Liver (tissue), 9 donors: Measurements from ENCODE around the gene DDX39A. TPM values are rescaled to one million over a fixed set of nuclear protein-coding genes. Genes with fewer than 3 reads are reported as not detected.
"Not testable (repeated sequence)": the region's sequence is repeated elsewhere in the genome, so short reads cannot be mapped to it uniquely, and the experiment has no call there.

Source experiments
- DNase-seq: peaks from one replicate; pipeline ENCODE4 v3.0.0-alpha.2; 2017; ENCODE audit warnings: low spot score
- H3K27ac ChIP-seq, 2 donors: one replicate each; pipeline ENCODE4 v1.7.0; 2013; ENCODE audit warnings: inconsistent platforms in 2 of 2, low read length in 2 of 2, control low read depth in 1 of 2, low read depth in 1 of 2, mild to moderate bottlenecking in 1 of 2
- H3K27me3 ChIP-seq, 4 donors: one replicate each; pipeline versions ENCODE4 v1.6.1 to v1.7.0; 2013; ENCODE audit warnings: low read length in 3 of 4, inconsistent platforms in 1 of 4, mild to moderate bottlenecking in 1 of 4, moderate library complexity in 1 of 4; ENCODE audit not compliant: control insufficient read depth in 4 of 4, insufficient read depth in 4 of 4
- H3K36me3 ChIP-seq, 4 donors: one replicate each; pipeline versions ENCODE4 v1.6.1 to v1.7.0; 2013; ENCODE audit warnings: low read length in 3 of 4, mild to moderate bottlenecking in 3 of 4, low read depth in 1 of 4, moderate library complexity in 1 of 4; ENCODE audit not compliant: control insufficient read depth in 4 of 4, insufficient read depth in 3 of 4
- H3K4me1 ChIP-seq, 4 donors: one replicate each; pipeline versions ENCODE4 v1.6.1 to v1.7.0; 2013; ENCODE audit warnings: low read length in 3 of 4, mild to moderate bottlenecking in 3 of 4, moderate library complexity in 1 of 4; ENCODE audit not compliant: control insufficient read depth in 4 of 4, insufficient read depth in 4 of 4
- H3K4me3 ChIP-seq, 3 donors: one replicate each; pipeline versions ENCODE4 v1.6.1 to v1.7.0; 2013; ENCODE audit warnings: low read length in 3 of 3, control low read depth in 1 of 3, low read depth in 1 of 3, mild to moderate bottlenecking in 1 of 3
- H3K9ac ChIP-seq, 2 donors: one replicate each; pipeline ENCODE4 v1.7.0; 2013; ENCODE audit warnings: low read length in 2 of 2, mild to moderate bottlenecking in 2 of 2, moderate library complexity in 2 of 2, control low read depth in 1 of 2, low read depth in 1 of 2
- H3K9me3 ChIP-seq, 4 donors: one replicate each; pipeline versions ENCODE4 v1.6.1 to v1.7.0; 2013; ENCODE audit warnings: low read length in 3 of 4; ENCODE audit not compliant: control insufficient read depth in 4 of 4
- EGR1 ChIP-seq, 2 donors: IDR thresholded peaks; 2 replicates each; pipeline ENCODE4 v1.6.1; 2016 to 2018; ENCODE audit warnings: antibody characterized with exemption in 2 of 2, low read depth in 2 of 2
- FOXA2 ChIP-seq: IDR thresholded peaks from 2 replicates; pipeline ENCODE4 v1.6.1; 2016; ENCODE audit warnings: antibody characterized with exemption
- JUND ChIP-seq, 2 donors: IDR thresholded peaks; 2 replicates each; pipeline ENCODE4 v1.6.1; 2016; ENCODE audit warnings: antibody characterized with exemption in 2 of 2
- NR2F2 ChIP-seq: IDR thresholded peaks from 2 replicates; pipeline ENCODE4 v1.6.1; 2016; ENCODE audit warnings: antibody characterized with exemption
- RAD21 ChIP-seq, 2 donors: IDR thresholded peaks; 2 replicates each; pipeline ENCODE4 v1.6.1; 2016; ENCODE audit warnings: antibody characterized with exemption in 2 of 2, mild to moderate bottlenecking in 2 of 2
- RXRA ChIP-seq, 2 donors: IDR thresholded peaks; 2 replicates each; pipeline ENCODE4 v1.6.1; 2017 to 2018; ENCODE audit warnings: antibody characterized with exemption in 2 of 2, mild to moderate bottlenecking in 1 of 2
- TAF1 ChIP-seq: conservative IDR thresholded peaks from 2 replicates; pipeline ENCODE4 v1.6.1; 2016; ENCODE audit warnings: antibody characterized with exemption, mild to moderate bottlenecking
- YY1 ChIP-seq: IDR thresholded peaks from 2 replicates; pipeline ENCODE4 v1.6.1; 2016; ENCODE audit warnings: antibody characterized with exemption, mild to moderate bottlenecking
- WGBS: extraction: QIAGEN DNeasy Blood & Tissue Kit; methylation state at CpG from one replicate; pipeline ENCODE4 v1.1.7; 2013; 5-methylcytosine and 5-hydroxymethylcytosine counted together
- polyA plus RNA-seq, 2 donors: library from polyadenylated mRNA; stranded (reverse) in 1 of 2; unstranded in 1 of 2; fragments of 200-250 nt in 1 of 2; fragments of >200 nt in 1 of 2; fragmentation: Nextera tagmentation in 1 of 2; extraction: Ambion mirVana in 1 of 2; gene quantifications; one replicate each; pipeline versions ENCODE4 v1.2.1 to v1.2.3, GENCODE V29; 2013 to 2015
- total RNA-seq, 2 donors: library from RNA; depleted of rRNA; stranded (reverse); fragments of >200 nt; gene quantifications; one replicate each; pipeline ENCODE4 v1.2.3, GENCODE V29; 2014
- TF ChIP-seq, protein P1 (sequence below): IDR thresholded peaks from 2 replicates; pipeline ENCODE4 v1.6.1; 2016; ENCODE audit warnings: antibody characterized with exemption
- donor health status: healthy.
- donor health status: healthy.
- donor health status: healthy.
- donor health status: healthy.
- donor health status: healthy.

The DDX39A gene
- total and polyA plus RNA-seq, 4 donors: 24.9 to 54.7 (median 35.4) TPM

DNA sequence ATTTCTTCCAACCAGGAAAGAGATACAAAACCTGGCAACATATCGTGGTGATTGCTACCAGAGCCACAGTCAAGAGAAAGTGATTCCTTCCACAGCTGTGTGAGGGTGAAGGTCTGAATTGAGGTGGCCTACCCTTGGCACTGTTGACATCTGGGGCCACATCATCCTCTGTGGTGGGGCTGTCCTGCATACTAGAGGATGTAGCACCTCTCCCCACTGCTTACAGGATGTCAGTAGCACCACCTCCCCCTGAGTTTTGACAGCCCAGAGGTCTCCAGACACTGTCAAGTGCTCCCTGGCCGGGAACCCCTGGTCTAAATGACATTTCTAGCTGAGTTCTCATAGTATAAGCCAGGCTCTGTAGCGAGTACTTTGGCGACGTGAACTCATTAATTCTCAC is 40.6 kb upstream of the DDX39A start:
- Histone ChIP-seq H3K9me3 (no peaks in the 10 kb centered on the region), H3K27ac (no peak overlapping the region), H3K9ac (no peak overlapping the region), H3K27me3 (no peaks in the 10 kb centered on the region), H3K36me3 (peaks cover 4 to 33% (median 14%) of the 10 kb centered on the region in 4 donors), H3K4me3 (no peak overlapping the region), H3K4me1 (no peaks in the 10 kb centered on the region)
- 81% methylated on average over 5 of the region's 5 CpGs for WGBS
- DNase-seq: no peak
- TF ChIP-seq EGR1 (IDR thresholded peaks at IDR 0.05; ENCODE audit: low read depth in 2 of 2): no peak

DNA sequence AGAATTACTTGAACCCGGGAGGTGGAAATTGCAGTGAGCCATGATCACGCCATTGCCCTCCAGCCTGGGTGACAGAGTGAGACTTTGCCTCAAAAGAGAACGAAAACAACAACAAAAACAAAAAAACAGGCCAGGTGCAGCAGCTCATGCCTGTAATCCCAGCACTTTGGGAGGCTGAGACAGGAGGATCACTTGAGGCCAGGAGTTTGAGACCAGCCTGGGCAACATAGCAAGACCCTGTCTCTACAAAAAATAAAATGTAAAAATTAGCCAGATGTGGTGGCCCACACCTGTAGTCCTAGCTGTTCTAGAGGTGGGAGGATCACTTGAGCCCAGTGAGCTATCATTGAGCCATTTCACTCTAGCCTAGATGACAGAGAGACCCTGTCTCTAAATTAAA is 33.2 kb upstream of the DDX39A start:
- H3K27me3 ChIP-seq, H3K4me1 ChIP-seq, H3K9ac ChIP-seq, DNase-seq, H3K4me3 ChIP-seq, H3K9me3 ChIP-seq, H3K27ac ChIP-seq: not testable (repeated sequence)
- H3K36me3 ChIP-seq: peaks cover 0 to 31% (median 23%) of the 10 kb centered on the region in 4 donors
- WGBS: 97% methylated on average over 3 of the region's 3 CpGs

DNA sequence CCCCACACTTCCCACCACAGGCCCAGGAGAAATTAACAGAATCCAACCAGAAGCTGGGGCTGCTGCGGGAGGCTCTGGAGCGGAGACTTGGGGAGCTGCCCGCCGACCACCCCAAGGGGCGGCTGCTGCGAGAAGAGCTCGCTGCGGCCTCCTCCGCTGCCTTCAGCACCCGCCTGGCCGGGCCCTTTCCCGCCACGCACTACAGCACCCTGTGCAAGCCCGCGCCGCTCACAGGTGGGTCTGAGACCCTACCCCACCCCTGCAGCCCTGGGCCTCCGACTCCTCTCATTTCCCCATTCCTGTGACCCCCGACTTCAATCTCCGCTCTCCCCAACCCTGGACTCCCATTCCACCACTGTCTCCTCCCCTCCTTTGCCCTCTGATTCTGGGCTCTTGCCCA is 31.7 kb upstream of the DDX39A start:
- Histone ChIP-seq H3K4me3 (no peak overlapping the region), H3K9ac (no peak overlapping the region), H3K36me3 (peaks cover 10 to 43% (median 31%) of the 10 kb centered on the region in 4 donors), H3K4me1 (no peaks in the 10 kb centered on the region), H3K9me3 (no peaks in the 10 kb centered on the region), H3K27ac (no peak overlapping the region), H3K27me3 (no peaks in the 10 kb centered on the region)
- DNase-seq: no peak
- TF ChIP-seq RXRA (IDR thresholded peaks at IDR 0.05): no peak
- TF ChIP-seq FOXA2: no peak
- TF ChIP-seq YY1: no peak
- TF ChIP-seq JUND (IDR thresholded peaks at IDR 0.05): no peak
- TF ChIP-seq, protein P1, sequence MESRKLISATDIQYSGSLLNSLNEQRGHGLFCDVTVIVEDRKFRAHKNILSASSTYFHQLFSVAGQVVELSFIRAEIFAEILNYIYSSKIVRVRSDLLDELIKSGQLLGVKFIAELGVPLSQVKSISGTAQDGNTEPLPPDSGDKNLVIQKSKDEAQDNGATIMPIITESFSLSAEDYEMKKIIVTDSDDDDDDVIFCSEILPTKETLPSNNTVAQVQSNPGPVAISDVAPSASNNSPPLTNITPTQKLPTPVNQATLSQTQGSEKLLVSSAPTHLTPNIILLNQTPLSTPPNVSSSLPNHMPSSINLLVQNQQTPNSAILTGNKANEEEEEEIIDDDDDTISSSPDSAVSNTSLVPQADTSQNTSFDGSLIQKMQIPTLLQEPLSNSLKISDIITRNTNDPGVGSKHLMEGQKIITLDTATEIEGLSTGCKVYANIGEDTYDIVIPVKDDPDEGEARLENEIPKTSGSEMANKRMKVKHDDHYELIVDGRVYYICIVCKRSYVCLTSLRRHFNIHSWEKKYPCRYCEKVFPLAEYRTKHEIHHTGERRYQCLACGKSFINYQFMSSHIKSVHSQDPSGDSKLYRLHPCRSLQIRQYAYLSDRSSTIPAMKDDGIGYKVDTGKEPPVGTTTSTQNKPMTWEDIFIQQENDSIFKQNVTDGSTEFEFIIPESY: no peak
- no peak for TF ChIP-seq NR2F2
- no peak for TF ChIP-seq TAF1
- no peak for TF ChIP-seq RAD21 (IDR thresholded peaks at IDR 0.05)
- WGBS: 99% methylated on average over 19 of the region's 19 CpGs

DNA sequence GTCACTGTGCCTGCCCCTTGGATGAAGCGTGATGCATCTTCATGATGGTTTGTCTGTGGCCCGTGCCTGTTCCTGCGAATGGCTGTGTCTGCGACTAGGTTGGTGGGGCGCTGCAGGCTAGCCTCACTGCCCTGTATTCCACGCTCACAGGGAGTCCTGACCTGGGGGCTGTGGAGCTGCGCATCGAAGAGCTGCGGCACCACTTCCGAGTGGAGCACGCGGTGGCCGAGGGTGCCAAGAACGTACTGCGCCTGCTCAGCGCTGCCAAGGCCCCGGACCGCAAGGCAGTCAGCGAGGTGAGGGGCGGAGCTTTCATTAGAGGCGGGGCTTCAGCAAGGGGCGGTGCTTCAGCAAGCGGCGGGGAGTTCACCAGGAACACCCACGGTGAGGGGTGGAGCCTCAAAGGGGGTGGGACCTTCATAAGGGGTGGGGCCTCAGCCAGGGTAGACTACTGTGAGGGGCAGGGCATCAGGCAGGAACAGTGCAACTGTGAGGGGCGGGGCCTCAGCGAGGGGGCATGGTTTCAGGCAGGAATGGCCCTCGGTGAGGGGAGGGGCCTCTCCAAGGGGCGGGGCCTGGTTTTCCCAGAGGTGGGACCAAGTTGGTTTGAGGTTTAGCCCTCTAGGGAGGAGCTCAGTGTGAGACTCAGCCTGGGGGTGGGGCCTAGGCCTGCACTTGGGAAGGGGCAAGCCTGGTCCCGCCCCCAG is 31.2 kb upstream of the DDX39A start:
- no peak overlapping the region for H3K27ac ChIP-seq
- no peak overlapping the region for H3K9ac ChIP-seq
- no peaks in the 10 kb centered on the region for H3K4me1 ChIP-seq
- DNase-seq: peak; percentile 62
- no peak for TF ChIP-seq RXRA (IDR thresholded peaks at IDR 0.05)
- no peaks in the 10 kb centered on the region for H3K27me3 ChIP-seq
- 87% methylated on average over 30 of the region's 30 CpGs for WGBS
- no peak overlapping the region for H3K4me3 ChIP-seq
- peaks cover 10 to 44% (median 31%) of the 10 kb centered on the region in 4 donors for H3K36me3 ChIP-seq
- no peaks in the 10 kb centered on the region for H3K9me3 ChIP-seq
